GM04503 (cell line): ENCODE data around the gene GTPBP3.

ENCODE experiments used
- DNase-seq: peaks from one replicate; pipeline ENCODE4 v3.0.0-alpha.2; 2012; ENCODE audit warnings: low read depth

GTPBP3 gene

GRCh38 chr19:17385878-17386611 is 48.7 kb downstream of the GTPBP3 start:
- DNase-seq = no peak

GRCh38 chr19:17389288-17389687 is 51.9 kb downstream of the GTPBP3 start:
- DNase-seq = no peak

- no peak for DNase-seq
Measured at GRCh38 chr19:17389957-17390664, 52.8 kb downstream of the GTPBP3 start.

GRCh38 chr19:17390665-17391370 is 53.5 kb downstream of the GTPBP3 start:
- DNase-seq = peak; percentile 51

GRCh38 chr19:17391371-17392151 is 54.2 kb downstream of the GTPBP3 start:
- DNase-seq = no peak
